ENCODE measurements around the gene SOX30.
"Not testable (repeated sequence)": the region's sequence is repeated elsewhere in the genome, so short reads cannot be mapped to it uniquely, and the experiment has no call there.

SOX30 gene

DNA sequence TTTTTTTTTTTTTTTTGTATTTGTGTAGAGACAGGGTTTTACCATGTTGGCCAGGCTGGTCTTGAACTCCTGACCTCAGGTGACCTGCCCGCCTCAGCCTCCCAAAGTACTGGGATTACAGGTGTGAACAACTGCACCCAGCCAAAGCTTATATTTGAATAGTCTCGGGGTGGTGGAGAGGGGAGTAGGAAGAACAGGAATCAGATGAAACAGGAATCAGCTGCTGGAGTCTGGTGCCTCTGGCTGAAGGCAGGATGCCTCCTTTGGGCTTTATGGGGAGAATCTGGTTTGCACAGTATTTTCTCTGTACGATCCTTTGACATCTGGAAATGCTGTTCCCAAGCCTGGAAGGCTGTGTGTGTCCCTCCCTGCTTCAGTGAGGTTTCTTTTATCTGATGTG lies 30.0 kb upstream of the SOX30 start:
- Histone ChIP-seq H3K9me3 (no peaks in the 10 kb centered on the region), H3K4me3 (ENCODE audit: low read depth in 1 of 2, low read length in 1 of 2) (no peak overlapping the region), H3K27ac (no peak overlapping the region), H3K4me1 (ENCODE audit: control insufficient read depth in 1 of 2, insufficient read depth in 1 of 2, low read depth in 1 of 2, low read length in 1 of 2) (no peaks in the 10 kb centered on the region), H3K27me3 (peaks cover 4% of the 10 kb centered on the region), H3K36me3 (no peaks in the 10 kb centered on the region)
- TF ChIP-seq, protein P1, sequence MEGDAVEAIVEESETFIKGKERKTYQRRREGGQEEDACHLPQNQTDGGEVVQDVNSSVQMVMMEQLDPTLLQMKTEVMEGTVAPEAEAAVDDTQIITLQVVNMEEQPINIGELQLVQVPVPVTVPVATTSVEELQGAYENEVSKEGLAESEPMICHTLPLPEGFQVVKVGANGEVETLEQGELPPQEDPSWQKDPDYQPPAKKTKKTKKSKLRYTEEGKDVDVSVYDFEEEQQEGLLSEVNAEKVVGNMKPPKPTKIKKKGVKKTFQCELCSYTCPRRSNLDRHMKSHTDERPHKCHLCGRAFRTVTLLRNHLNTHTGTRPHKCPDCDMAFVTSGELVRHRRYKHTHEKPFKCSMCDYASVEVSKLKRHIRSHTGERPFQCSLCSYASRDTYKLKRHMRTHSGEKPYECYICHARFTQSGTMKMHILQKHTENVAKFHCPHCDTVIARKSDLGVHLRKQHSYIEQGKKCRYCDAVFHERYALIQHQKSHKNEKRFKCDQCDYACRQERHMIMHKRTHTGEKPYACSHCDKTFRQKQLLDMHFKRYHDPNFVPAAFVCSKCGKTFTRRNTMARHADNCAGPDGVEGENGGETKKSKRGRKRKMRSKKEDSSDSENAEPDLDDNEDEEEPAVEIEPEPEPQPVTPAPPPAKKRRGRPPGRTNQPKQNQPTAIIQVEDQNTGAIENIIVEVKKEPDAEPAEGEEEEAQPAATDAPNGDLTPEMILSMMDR (IDR thresholded peaks at IDR 0.05), result no peak

DNA sequence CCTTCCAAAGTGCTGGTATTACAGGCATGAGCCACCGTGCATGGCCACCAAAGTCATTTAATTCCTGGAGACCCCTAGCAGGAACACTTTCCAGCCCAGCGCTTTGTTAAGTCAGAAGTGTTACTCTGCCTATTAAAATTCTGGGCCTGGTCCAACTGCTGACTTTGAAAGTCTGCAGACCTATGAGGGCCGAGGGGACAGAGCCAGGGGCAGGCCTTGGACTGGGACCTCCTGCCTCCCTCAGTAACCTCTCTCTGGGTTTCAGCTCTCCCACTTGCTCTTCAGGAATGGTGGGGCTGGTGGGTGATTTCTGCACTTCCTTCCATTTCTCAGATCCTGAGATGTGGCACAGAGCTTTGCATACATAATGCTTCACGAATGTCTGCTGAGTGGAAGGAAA lies 28.8 kb upstream of the SOX30 start:
- TF ChIP-seq, protein P1 (IDR thresholded peaks at IDR 0.05), result no peak

GRCh38 chr5:157680239-157680638 lies 28.0 kb upstream of the SOX30 start:
- no peaks in the 10 kb centered on the region for H3K4me1 ChIP-seq (ENCODE audit: control insufficient read depth in 1 of 2, insufficient read depth in 1 of 2, low read depth in 1 of 2, low read length in 1 of 2)

More for the DNA sequence above, 28.8 kb upstream of the SOX30 start:
- no peak overlapping the region for H3K27ac ChIP-seq
- no peaks in the 10 kb centered on the region for H3K4me1 ChIP-seq (ENCODE audit: control insufficient read depth in 1 of 2, insufficient read depth in 1 of 2, low read depth in 1 of 2, low read length in 1 of 2)
- no peaks in the 10 kb centered on the region for H3K9me3 ChIP-seq
- peaks cover 4% of the 10 kb centered on the region for H3K27me3 ChIP-seq
- no peaks in the 10 kb centered on the region for H3K36me3 ChIP-seq
- H3K4me3 ChIP-seq (ENCODE audit: low read depth in 1 of 2, low read length in 1 of 2), result no peak overlapping the region

GRCh38 chr5:157679801-157680200 lies 27.6 kb upstream of the SOX30 start:
- H3K4me1 ChIP-seq (ENCODE audit: control insufficient read depth in 1 of 2, insufficient read depth in 1 of 2, low read depth in 1 of 2, low read length in 1 of 2), result no peaks in the 10 kb centered on the region
- H3K27me3 ChIP-seq, result peaks cover 7% of the 10 kb centered on the region
- no peaks in the 10 kb centered on the region for H3K36me3 ChIP-seq
- no peak overlapping the region for H3K4me3 ChIP-seq (ENCODE audit: low read depth in 1 of 2, low read length in 1 of 2)
- H3K9me3 ChIP-seq, result no peaks in the 10 kb centered on the region
- TF ChIP-seq, protein P1 (IDR thresholded peaks at IDR 0.05), result no peak
- no peak overlapping the region for H3K27ac ChIP-seq

More at GRCh38 chr5:157680239-157680638, 28.0 kb upstream of the SOX30 start:
- H3K27me3 ChIP-seq, result peaks cover 4% of the 10 kb centered on the region
- H3K27ac ChIP-seq, result no peak overlapping the region
- H3K36me3 ChIP-seq, result no peaks in the 10 kb centered on the region
- no peaks in the 10 kb centered on the region for H3K9me3 ChIP-seq
- no peak overlapping the region for H3K4me3 ChIP-seq (ENCODE audit: low read depth in 1 of 2, low read length in 1 of 2)
- TF ChIP-seq, protein P1 (IDR thresholded peaks at IDR 0.05), result no peak

DNA sequence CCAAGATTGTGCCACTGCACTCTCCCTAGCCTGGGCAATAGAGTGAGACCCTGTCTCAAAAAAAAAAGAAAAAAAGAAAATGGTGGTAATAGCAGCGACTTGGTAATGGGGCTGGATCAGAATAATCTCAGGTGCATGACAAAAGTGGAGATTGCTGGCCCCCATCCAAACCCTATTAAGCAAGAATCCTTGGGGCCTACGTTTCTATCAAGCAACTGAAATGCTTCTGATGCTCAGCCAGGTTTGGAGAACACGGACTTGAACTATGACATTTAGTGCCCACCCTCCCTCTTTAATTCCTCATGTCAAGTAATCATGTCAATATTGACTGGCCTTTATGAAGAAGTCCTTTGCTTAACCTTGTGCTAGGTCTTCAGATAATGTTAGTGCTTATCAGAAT lies 25.7 kb upstream of the SOX30 start:
- no peaks in the 10 kb centered on the region for H3K36me3 ChIP-seq
- H3K27ac ChIP-seq, result no peak overlapping the region
- H3K4me1 ChIP-seq (ENCODE audit: control insufficient read depth in 1 of 2, insufficient read depth in 1 of 2, low read depth in 1 of 2, low read length in 1 of 2), result no peaks in the 10 kb centered on the region
- H3K9me3 ChIP-seq, result no peaks in the 10 kb centered on the region
- H3K27me3 ChIP-seq, result peaks cover 24% of the 10 kb centered on the region
- no peak overlapping the region for H3K4me3 ChIP-seq (ENCODE audit: low read depth in 1 of 2, low read length in 1 of 2)
- TF ChIP-seq, protein P1 (IDR thresholded peaks at IDR 0.05), result no peak

DNA sequence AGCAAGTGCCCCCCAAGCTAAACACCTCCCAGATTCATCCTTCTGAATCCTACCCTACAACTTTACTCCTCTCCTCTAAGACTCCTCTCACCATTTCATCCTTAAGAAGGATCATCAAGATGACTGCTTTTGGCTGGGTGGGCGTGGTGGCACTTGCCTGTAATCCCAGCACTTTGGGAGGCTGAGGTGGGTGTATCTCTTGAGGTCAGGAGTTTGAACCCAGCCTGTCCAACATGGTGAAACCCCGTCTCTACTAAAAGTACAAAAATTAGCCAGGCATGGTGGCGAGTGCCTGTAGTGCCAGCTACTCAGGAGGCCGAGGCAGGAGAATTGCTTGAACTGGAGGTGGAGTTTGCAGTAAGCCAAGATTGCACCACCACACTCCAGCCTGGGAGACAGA lies 22.1 kb upstream of the SOX30 start:
- H3K4me3 ChIP-seq (ENCODE audit: low read depth in 1 of 2, low read length in 1 of 2); H3K36me3 ChIP-seq; H3K27ac ChIP-seq; H3K9me3 ChIP-seq: not testable (repeated sequence)
- Histone ChIP-seq H3K27me3 (peaks cover 58% of the 10 kb centered on the region), H3K4me1 (ENCODE audit: control insufficient read depth in 1 of 2, insufficient read depth in 1 of 2, low read depth in 1 of 2, low read length in 1 of 2) (peaks cover 14 to 15% of the 10 kb centered on the region in 2 experiments)

Measured in neutrophil (primary cell).